Activated CD8-positive, alpha-beta memory T cell treated with anti-CD3 and anti-CD28 coated beads, Interleukin-2, amount 50 U/mL, for 4 hours (primary cell): Measurements from ENCODE around the gene NOSTRIN.
"Not testable (repeated sequence)": the region's sequence is repeated elsewhere in the genome, so short reads cannot be mapped to it uniquely, and the experiment has no call there.

Experiments used
- DNase-seq: peaks from one replicate; pipeline ENCODE4 v3.0.0-alpha.2; 2020

Gene NOSTRIN, protein sequence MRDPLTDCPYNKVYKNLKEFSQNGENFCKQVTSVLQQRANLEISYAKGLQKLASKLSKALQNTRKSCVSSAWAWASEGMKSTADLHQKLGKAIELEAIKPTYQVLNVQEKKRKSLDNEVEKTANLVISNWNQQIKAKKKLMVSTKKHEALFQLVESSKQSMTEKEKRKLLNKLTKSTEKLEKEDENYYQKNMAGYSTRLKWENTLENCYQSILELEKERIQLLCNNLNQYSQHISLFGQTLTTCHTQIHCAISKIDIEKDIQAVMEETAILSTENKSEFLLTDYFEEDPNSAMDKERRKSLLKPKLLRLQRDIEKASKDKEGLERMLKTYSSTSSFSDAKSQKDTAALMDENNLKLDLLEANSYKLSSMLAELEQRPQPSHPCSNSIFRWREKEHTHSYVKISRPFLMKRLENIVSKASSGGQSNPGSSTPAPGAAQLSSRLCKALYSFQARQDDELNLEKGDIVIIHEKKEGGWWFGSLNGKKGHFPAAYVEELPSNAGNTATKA

DNA sequence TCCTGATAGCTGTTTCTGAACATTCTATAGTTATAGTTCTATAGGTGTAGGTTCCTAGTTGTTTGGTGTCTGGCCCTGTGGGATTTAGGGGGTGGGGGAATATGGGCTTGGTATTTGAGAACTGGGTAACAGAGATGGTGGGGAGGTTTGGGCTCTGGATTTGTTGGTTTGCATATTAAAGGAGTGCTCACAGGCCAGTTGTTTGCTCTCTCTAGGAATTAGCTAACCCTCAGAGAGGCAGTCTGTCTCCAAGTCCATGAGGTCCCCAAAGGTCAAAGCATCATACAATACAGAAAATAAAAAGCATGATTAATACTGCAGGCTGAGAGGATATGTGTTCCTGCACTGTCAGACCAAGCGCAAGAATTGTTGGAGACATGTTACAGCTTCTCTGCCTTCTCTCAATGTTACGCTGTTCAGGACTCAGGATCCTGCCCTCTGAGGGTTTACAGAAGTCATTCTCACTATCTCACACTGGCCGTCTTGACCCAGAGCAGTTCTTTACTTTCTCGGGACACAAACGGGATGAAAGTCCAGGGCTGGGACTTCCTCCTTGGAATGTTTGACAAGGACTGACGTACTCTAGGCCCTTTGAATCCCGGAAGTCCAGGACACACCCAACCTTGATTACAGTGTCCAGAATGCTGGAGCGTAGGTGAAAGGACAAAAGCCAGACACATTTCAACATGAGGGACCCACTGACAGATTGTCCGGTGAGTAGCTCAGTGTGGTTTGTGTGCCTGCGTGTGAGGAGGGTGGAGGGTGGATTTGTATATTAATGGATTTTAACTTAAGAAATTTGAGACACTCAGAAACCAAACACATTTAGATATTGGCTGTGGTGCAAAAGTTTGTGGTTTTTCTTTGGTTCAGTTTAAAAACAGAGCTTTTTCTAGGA, at the start of gene NOSTRIN:
Gene NOSTRIN (plus strand): TSS at position 677 of the 898 bp plus-strand sequence. CDS start 10 bp downstream, at position 687.
- no peak for DNase-seq

DNA sequence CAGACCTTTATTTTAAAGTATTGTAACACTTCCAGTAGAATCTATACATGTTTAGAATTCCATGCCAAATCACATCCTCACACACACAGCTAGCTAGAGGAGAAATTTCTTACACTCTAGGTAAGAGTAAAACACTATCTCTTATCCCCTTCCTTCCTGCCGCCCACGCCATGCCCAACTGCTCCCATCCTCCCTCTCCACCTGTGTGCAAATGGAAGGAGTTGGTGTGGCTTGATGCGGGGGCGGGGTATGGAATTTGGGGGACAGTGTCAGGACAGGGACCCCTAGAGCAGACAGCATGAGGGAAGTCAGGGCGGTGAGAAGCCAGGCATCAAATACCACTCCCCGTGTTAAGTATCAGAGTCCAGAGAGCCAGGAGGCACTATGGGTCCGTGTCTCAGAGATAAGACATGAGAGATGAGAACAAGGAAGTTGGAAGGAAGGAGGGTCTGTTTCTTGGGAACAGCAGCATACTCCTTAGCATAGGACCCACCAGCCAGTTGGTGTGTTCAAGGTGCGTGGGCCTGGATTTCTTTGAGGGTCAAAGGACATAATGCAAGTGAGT, 48.6 kb upstream of the NOSTRIN start:
- DNase-seq, result no peak

DNA sequence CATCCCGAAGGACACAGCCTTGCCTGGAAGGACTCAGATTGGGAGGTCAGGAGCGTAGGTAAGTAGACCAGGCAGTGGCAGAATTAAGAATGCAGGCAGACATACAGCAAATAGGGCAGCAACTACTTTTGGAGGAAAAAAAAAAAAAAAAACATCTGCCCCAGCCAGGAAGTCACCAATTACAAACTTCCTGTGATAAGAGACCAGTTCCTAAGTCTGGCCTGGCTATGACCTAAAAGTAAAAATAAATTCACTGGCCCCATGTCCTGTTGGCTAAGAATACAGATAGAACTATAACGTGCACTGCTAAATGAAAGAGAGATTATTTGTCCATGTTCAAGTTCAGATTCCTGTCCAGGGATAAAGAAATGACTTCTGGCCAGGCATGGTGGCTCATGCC, 45.2 kb upstream of the NOSTRIN start:
- DNase-seq, result no peak

DNA sequence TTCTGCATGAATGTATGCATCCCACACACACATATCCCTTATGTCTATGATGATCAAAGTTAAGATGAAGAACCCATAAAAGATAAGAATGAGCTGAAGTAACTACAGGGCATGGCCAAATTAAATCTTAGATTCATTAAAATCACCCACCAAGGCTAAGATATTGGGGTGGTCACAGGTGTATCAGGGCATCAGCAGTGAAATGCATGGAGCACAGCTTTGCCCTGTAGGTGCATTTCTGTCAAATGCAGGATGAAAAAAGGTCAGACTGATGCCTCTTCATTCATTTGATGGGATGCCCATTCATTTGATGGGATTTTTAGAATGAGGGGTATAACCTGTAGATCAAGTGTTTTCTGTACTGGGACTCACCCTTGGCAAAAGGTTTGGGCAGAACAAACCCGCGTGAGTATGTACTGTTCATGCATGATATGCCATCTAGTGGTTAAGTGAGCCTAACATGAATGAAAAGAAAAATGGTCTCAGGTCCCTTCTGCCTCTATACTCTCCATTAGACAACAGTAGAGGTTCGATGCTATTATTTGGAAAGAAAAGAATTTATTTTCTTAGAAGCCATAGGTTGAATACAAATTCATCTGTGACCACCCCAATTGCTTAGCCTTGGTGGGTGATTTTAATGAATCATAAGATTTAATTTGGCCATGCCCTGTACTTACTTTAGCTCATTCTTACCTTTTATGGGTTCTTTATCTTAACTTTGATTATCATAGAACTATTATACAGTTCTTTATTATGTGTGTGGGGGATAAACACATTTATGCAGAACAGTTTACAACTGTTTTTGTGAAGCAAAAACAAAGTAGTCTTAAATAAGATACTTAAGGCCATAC, 43.2 kb upstream of the NOSTRIN start:
- DNase-seq, result peak; percentile 18

DNA sequence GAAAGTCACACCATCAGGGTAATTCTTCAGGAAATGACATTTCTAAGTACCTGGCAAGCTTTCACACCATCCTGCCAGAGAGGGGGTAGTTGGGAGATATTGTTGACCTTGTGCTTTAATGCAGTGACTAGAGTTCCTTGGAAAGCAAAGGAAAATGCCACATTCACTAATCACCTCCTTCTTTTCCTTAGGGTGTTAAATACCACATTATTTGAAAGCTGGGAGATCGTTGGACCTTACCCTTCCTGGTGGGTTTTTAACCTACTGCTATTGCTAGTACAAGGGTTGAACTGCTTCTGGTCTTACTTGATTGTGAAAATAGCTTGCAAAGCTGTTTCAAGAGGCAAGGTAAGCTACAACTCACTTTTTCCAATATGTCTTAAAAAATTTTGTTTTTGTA, 37.0 kb upstream of the NOSTRIN start:
- DNase-seq, result no peak

DNA sequence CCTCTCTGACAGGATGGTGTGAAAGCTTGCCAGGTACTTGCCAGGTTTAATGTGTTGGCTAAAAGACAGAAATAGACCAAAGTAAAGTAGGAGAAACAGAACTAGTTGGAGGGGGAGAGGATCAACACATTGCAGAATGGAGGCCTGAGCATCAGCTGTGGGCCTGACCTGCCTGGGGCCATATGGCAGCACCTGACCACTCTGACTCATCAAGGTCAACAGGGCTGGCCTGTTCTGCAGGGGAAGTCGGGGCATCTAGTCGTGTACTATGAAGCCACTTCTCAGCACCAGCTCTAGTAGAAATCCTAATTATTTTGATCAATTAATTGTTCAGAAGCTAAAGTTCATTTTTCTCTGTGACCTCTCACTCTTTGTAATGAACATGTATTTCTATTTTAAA, 35.8 kb upstream of the NOSTRIN start:
- no peak for DNase-seq

DNA sequence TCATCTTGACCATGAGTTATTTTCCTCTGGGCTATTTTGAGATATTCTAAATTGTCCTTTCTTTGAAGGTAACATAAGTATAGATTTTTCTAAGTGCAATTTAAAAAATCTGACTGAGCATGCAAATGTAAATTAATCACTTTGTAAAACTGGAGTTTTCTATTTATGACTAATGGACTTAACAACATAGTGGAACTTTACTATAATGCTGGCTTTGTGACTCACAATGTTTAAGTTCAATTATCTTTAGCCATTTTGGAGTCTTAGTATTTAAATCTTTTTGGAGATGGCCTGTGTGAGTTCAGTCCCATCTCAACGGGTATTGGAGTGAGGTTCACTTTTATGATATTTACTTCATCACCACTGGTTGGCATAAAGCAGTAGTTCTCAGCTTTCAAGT, 35.2 kb upstream of the NOSTRIN start:
- no peak for DNase-seq

DNA sequence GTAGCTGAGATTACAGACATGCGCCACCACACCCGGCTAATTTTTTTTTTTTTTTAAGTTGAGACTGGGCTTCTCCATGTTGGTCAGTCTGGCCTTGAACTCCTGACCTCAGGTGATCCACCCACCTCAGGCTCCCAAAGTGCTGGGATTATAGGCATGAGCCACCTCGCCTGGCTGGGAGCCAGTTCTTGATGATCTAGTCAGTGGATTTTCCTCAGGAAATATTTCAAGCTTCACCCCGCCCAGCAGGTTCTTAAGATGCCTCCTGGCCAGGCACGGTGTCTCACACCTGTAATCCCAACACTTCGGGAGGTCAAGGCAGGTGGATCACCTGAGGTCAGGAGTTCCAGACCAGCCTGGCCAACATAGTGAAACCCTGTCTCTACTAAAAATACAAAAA, 34.1 kb upstream of the NOSTRIN start:
- not testable (repeated sequence) for DNase-seq

DNA sequence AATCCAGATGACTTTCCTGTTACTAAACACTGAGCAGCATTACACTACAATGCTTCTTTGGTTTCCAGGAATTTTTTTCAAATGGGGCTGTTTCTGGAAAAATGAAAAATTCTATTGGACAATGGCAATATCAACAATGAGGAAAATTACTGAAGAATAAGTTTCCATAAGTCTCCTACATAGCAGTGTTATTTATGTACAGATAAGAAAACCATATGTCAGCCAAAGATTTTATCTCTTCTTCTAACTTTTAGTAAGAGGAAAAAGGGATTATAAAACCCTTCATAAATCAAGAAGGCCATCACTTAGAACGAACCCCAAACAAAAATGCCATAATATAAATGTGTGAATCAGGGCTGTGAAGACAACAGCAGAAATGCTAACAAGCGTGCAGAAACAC, 31.6 kb upstream of the NOSTRIN start:
- DNase-seq, result no peak

DNA sequence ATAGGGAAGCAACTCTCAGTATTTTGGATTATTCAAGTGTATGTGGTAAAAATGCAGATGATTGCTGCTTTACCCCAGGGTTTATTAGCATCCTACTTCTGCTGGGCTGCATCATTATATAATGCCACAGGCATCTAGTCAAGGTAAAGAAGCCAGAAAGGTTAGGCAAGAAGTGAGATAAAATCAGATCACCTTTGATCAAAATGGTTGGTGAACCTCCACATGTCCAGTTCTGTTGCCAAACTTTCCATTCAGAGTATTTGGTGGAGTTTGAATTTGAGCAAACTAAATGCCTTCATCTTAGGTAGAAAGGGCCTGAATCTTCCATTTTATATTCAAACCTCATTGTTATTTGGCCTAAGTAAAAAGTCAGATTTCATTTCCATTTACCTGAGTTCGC, 29.7 kb upstream of the NOSTRIN start:
- no peak for DNase-seq

DNA sequence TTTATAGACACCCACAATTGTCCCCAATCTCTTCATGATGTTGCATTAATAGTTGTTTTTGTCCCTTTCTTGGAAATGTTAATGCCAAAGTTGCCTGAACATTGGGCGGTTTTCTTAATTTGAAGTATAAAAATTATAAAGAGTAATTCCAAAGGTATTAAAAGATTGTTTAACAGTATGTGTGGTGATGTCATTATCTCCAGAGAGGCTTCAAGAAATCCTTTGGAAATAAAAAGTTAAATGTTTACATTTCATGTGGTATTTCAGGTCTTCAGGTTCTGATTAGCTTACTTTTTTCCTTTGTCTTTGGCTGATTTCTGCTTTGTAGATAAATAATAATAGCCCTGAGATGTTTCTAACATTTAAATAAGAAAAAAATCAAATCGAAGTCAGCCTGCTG, 29.3 kb upstream of the NOSTRIN start:
- no peak for DNase-seq

DNA sequence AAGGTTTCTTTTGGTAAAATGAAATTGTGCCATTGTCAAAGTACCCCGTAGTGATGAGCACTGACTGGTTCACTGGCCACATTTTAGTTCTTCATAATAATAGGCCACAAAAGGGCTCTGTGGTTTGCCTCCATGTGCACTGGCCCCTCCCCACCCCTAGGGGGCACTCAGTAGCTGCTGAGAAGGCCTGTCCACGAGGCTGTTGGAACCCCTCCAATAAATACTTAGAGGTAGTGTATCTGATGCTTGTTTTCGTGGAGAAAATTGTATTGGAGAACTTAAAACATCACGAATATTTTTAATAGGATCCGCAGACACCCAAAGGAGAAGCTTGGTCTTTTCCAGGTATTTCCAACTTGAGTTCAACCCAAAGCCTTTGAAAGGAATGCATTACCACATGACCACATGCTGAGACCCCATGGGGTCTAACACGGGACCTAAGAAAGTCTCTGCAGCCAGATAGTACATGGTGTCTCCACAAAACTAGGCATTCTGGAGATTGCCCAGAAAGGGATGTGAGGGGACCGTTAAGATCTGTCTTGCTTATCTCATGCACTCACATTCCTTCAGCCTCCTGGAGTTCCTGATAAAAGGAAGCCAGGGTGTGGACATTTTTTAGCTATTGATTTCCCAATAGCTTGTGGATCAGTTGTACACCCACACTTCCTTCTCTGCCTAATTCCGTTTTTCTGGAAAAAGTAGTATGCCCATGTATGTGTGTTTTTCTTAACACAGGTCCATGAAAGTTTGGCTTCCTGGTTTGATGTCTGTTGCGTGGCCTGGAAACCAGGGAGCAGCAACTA, 28.5 kb upstream of the NOSTRIN start:
- peak; percentile 17 for DNase-seq

DNA sequence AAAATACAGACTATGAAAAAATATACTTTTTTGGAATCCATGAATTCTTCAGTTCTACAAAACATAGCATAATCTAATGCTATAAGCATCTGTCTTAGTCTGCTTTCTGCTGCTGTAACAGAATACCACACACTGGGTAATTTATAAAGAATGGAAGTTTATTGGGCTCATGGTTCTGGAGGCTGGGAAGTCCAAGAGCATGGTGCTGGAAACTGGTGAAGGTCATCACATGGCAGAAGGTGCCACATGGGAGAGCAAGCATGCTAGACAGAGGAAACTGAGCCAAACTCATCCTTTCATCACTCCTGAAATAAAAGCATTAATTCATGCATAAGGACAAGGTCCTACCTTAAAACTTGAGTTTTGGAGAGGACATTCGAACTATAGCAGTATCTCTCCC, 26.6 kb upstream of the NOSTRIN start:
- no peak for DNase-seq

DNA sequence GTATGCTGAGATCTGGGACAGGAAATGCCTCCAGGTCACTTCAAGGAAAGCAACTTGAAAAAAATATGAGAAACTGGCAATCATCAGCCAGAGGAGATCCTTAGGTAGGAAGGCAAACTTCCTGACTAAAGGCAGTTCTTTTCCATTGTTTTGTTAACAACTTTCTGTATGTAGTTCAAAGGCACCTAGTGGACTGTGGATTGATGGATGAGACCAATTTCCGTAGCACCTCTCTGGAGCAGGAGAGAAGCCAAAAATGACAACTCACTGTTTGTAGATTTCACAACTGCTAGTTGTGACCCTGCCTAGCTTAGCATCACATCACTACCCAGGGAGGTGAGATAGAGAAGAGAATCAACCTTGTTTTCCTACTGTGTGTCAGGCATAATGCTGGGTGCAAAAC, 21.8 kb upstream of the NOSTRIN start:
- no peak for DNase-seq

DNA sequence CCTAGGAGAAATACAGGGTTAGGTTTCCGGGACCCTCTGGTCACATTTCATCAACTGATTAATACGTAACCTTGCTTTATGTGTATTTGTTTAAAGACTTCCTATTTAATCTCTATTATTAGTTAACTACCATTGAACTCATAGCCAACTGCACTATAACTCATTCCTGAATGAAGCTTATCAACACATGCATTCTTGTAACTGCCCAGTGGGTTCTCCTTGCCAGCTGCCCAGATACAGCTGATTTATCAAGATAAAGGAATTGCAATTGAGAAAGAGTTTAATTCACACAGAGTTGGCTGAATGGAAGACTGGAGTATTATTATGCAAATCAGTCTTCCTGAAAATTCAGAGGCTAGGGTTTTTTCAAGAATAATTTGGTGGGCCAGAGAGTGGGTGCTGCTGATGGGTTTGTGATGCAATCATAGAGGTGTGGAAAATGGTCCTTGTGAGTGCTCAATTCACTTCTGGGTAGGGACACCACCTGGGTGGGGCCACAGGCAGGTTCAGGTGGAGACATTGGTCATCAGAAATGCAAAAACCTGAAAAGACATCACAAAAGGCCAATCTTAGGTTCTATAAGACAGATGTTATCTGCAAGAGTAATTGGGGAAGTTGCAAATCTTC, 21.1 kb upstream of the NOSTRIN start:
- no peak for DNase-seq

DNA sequence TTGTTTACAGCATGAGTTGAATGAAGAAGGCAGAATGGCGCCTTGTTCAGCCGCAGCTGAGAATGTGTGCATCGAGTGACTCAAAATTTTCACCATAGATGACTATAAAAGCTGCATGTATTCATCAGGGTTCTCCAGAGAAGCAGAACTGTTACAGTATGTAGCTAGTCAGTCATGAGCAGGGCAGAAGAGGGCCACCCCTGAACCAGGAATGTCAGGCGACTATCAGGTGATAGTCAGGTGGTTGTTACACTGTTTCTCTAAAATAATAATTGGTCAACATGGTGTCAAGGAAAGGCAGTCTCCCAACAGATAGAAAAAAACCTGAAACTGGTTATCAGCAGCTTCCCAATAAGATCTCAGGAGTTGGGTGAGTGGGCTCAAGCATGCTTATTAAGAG, 20.2 kb upstream of the NOSTRIN start:
- no peak for DNase-seq

DNA sequence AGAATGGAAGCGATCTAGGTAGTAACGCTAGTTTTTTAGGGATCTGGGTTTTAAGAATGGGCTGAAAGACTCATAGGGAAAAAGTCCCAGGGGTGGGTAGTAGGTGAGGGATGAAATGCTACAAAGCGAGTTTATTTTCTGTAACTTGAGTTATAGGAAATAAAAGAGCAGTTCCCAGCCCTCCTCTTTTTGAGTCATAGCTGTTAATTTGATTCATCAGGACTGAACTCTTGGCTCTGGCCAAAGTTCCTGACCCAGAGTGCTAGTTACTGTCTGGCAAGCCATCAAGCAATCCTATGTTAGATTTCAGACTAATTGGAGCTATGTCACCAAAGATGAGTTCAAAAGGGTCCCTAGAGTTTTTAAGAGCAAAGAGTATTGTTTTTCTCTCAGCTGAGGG, 17.4 kb upstream of the NOSTRIN start:
- DNase-seq, result no peak

DNA sequence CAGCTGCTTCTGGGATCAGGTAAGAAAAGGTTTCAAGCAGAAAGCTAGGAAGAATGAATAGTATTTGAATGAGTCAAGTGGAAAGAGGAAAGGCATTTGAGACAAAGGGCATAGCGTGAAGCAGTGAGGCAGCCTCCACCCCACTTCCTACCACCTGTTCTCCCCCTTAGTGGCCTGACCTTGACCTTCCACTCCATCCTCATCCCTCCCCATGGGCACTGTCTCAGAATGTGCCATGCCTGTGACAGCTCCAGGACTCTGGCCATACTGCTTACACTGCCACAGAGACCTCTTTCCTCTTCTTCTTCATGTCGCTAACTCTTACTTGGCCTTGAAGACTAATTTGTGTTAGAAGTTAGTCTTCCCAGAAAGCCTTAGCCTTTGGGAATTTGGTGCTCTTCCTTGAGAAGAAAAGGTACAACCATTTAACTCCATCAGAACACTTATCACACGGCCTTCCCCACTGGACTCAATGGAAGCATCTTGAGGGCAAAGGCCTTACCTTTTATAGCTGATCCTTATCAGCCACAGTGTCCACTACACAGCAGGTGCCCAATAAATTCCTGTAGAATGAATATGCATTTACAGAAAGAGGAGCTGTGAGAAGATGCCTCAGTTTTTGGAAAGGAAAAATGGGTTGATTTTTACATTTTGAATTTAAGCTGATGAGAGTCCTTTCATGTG, 15.2 kb upstream of the NOSTRIN start:
- no peak for DNase-seq

DNA sequence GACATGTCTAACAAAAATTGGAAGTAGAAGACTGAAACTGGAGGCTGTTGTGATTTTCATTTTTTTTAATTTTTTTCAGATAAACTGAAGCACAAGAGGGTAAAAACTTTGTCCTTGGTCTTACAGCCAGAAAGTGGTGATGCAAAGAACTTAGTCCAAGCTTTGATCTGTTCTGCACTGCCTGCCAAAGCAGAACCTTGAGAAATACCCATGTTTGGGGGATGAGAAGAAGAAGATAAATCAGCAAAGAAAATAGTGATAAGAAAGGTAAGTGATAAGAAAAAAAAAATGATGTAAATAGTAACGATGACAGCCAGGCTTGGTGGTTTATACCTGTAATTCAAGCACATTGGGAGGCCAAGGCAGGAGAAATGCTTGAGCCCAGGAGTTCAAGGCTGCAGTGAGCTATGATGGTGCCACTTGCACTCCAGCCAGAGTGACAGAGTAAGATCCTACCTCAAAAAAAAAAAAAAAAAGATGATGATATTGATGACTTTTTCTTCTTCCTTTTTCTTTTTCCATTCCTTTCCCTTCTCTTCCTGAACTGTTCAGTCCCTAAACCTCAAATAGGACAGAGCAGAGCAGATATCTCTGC, 14.6 kb upstream of the NOSTRIN start:
- no peak for DNase-seq

DNA sequence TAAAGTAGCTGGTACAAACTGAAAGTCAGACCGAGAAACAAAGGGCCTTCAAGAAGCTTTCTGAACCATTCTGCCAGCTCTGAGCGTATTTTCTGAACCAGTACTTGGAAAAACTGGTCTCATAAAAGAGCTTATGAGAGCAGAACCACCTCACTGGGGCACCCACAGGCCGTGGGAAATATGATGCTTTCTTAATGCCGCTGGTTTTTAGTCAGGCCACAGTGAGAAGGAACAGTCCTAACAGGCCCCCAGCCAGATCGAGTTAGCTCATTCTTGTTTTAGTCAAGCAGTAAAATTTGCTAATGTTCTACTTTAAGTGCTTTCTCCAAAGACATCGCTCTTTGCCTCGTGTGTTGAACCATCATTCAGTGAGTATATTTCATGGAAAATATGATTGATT, 12.7 kb upstream of the NOSTRIN start:
- DNase-seq, result no peak
